ENCODE measurements around the gene CXCL14. TPM values are rescaled to one million over a fixed set of nuclear protein-coding genes. Genes with fewer than 3 reads are reported as not detected.

The CXCL14 gene
- total RNA-seq, 1 experiment from 2014 or later, result not detected

DNA sequence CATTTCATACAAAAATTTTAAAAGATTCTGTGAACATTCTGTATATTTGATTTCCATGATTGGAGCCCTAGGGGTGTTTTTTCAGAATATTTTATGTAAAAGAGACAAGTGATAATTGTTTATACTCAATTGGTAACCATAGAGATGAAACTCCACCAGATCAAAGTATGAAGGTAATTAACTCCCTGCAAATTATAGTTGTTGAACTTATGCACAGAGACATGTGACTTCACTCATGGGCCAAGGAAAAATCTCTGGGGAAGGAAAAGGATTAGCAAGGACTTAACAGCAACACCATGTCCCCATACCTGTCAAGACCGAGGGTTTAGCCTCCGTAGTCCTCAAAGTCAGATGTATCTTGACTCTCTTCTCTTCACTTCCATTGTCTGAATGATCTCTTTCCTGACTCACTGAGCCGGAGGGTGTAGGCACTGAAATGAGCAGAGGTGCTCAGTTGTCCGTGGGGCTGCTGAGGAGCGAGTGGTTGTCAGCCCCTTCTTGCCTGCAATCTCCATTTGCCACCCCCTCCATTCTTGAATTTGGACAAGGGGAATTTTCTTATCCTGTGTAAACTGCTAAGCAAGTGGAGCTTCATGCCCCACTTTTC, 17.5 kb upstream of the CXCL14 start:
- H3K36me3 ChIP-seq (ENCODE audit: control insufficient read depth, insufficient read depth, low read length), result no peaks in the 10 kb centered on the region
- DNase-seq (ENCODE audit: low read depth, low spot score) (no peak), ATAC-seq (no peak)
- no peaks in the 10 kb centered on the region for H3K9me3 ChIP-seq (ENCODE audit: control insufficient read depth, insufficient read depth, low read depth, low read length)
- ChIA-PET POLR2A (no interaction called here), CTCF (no interaction called here)
- H3K27me3 ChIP-seq (ENCODE audit: control insufficient read depth, insufficient read depth, low read length), result peaks cover 5% of the 10 kb centered on the region
- BruUV-seq (replicated peaks), result no TSS peak
- no peaks in the 10 kb centered on the region for H3K4me1 ChIP-seq (ENCODE audit: control insufficient read depth, insufficient read depth, low read length)
- H3K4me3 ChIP-seq (ENCODE audit: low read depth in 2 of 2, low read length in 2 of 2), result no peak overlapping the region
- no peak for TF ChIP-seq POLR2AphosphoS5 (IDR thresholded peaks at IDR 0.05; ENCODE audit: low read depth, low read length)
- TF ChIP-seq, protein P1, sequence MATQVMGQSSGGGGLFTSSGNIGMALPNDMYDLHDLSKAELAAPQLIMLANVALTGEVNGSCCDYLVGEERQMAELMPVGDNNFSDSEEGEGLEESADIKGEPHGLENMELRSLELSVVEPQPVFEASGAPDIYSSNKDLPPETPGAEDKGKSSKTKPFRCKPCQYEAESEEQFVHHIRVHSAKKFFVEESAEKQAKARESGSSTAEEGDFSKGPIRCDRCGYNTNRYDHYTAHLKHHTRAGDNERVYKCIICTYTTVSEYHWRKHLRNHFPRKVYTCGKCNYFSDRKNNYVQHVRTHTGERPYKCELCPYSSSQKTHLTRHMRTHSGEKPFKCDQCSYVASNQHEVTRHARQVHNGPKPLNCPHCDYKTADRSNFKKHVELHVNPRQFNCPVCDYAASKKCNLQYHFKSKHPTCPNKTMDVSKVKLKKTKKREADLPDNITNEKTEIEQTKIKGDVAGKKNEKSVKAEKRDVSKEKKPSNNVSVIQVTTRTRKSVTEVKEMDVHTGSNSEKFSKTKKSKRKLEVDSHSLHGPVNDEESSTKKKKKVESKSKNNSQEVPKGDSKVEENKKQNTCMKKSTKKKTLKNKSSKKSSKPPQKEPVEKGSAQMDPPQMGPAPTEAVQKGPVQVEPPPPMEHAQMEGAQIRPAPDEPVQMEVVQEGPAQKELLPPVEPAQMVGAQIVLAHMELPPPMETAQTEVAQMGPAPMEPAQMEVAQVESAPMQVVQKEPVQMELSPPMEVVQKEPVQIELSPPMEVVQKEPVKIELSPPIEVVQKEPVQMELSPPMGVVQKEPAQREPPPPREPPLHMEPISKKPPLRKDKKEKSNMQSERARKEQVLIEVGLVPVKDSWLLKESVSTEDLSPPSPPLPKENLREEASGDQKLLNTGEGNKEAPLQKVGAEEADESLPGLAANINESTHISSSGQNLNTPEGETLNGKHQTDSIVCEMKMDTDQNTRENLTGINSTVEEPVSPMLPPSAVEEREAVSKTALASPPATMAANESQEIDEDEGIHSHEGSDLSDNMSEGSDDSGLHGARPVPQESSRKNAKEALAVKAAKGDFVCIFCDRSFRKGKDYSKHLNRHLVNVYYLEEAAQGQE (IDR thresholded peaks at IDR 0.05; ENCODE audit: insufficient read depth in 1 of 2, low read depth in 2 of 2, low read length in 1 of 2), result no peak
- TF ChIP-seq, protein P2, sequence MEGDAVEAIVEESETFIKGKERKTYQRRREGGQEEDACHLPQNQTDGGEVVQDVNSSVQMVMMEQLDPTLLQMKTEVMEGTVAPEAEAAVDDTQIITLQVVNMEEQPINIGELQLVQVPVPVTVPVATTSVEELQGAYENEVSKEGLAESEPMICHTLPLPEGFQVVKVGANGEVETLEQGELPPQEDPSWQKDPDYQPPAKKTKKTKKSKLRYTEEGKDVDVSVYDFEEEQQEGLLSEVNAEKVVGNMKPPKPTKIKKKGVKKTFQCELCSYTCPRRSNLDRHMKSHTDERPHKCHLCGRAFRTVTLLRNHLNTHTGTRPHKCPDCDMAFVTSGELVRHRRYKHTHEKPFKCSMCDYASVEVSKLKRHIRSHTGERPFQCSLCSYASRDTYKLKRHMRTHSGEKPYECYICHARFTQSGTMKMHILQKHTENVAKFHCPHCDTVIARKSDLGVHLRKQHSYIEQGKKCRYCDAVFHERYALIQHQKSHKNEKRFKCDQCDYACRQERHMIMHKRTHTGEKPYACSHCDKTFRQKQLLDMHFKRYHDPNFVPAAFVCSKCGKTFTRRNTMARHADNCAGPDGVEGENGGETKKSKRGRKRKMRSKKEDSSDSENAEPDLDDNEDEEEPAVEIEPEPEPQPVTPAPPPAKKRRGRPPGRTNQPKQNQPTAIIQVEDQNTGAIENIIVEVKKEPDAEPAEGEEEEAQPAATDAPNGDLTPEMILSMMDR (IDR thresholded peaks at IDR 0.05), result no peak
- TF ChIP-seq TCF7L2 (IDR thresholded peaks at IDR 0.05; ENCODE audit: low read depth, low read length), result no peak
- no peak overlapping the region for H3K27ac ChIP-seq (ENCODE audit: low read length)
- intact Hi-C loops (cut with micrococcal nuclease; ENCODE audit: unreplicated experiment), result no loop called here
- in situ Hi-C loops (cut with HindIII; ENCODE audit: low pct_unique_long_range_greater_than_20kb, low sequenced_read_pairs), result no loop called here

DNA sequence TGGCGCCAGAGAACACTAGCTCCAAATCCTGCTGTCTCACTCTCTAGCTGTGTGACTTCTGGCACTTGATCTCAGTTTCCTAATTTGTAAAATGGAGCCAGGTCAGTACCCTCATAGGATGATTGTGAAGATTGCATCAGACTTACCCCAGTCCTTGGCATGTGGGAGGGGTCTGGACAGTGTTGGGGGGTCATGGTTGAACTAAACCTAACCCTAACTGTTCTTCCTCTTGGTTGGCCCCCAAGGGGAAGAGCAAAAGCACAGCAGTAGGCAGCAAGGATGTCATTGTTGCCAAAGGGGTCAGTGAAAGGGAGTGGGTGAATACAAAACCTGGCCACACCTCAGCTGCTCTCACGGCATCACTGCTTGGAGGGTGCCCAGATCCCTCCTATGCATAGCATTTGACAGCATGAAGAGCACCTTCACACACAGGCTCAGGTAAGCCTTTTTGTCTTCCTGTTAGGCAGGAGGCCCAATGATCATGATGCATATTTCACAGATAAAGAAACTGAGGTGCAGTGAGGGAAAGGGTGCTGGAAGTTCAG, 15.7 kb upstream of the CXCL14 start:
- intact Hi-C loops (cut with micrococcal nuclease; ENCODE audit: unreplicated experiment), result no loop called here
- POLR2A ChIA-PET, result no interaction called here
- Histone ChIP-seq H3K4me1 (ENCODE audit: control insufficient read depth, insufficient read depth, low read length) (no peaks in the 10 kb centered on the region), H3K9me3 (ENCODE audit: control insufficient read depth, insufficient read depth, low read depth, low read length) (no peaks in the 10 kb centered on the region), H3K27ac (ENCODE audit: low read length) (no peak overlapping the region), H3K4me3 (ENCODE audit: low read depth in 2 of 2, low read length in 2 of 2) (no peak overlapping the region), H3K36me3 (ENCODE audit: control insufficient read depth, insufficient read depth, low read length) (no peaks in the 10 kb centered on the region), H3K27me3 (ENCODE audit: control insufficient read depth, insufficient read depth, low read length) (peaks cover 4% of the 10 kb centered on the region)
- TF ChIP-seq TCF7L2 (IDR thresholded peaks at IDR 0.05; ENCODE audit: low read depth, low read length) (no peak), POLR2AphosphoS5 (IDR thresholded peaks at IDR 0.05; ENCODE audit: low read depth, low read length) (no peak), SIN3A (IDR thresholded peaks at IDR 0.05; ENCODE audit: borderline replicate concordance, insufficient read depth, low read depth, low read length) (no peak)
- TF ChIP-seq, protein P2 (IDR thresholded peaks at IDR 0.05), result no peak
- TF ChIP-seq, protein P1 (IDR thresholded peaks at IDR 0.05; ENCODE audit: insufficient read depth in 1 of 2, low read depth in 2 of 2, low read length in 1 of 2), result no peak
- BruUV-seq (replicated peaks), result no TSS peak
- DNase-seq (ENCODE audit: low read depth, low spot score) (no peak), ATAC-seq (no peak)
- in situ Hi-C loops (cut with HindIII; ENCODE audit: low pct_unique_long_range_greater_than_20kb, low sequenced_read_pairs), result no loop called here
- CTCF ChIA-PET, result no interaction called here

All from Panc1 (cell line).